ENCODE results near the gene LUC7L.
"Not testable (repeated sequence)": the region's sequence is repeated elsewhere in the genome, so short reads cannot be mapped to it uniquely, and the experiment has no call there.

LUC7L gene

DNA sequence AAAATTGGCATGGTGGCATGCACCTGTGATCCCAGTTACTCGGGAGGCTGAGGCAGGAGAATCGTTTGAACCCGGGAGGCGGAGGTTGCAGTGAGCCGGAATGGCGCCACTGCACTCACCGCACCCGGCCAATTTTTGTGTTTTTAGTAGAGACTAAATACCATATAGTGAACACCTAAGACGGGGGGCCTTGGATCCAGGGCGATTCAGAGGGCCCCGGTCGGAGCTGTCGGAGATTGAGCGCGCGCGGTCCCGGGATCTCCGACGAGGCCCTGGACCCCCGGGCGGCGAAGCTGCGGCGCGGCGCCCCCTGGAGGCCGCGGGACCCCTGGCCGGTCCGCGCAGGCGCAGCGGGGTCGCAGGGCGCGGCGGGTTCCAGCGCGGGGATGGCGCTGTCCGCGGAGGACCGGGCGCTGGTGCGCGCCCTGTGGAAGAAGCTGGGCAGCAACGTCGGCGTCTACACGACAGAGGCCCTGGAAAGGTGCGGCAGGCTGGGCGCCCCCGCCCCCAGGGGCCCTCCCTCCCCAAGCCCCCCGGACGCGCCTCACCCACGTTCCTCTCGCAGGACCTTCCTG lies 49.1 kb downstream of the LUC7L start, which contains the start of gene HBQ1:
Gene HBQ1 (plus strand): TSS at position 359 of the 575 bp plus-strand sequence. CDS start 28 bp downstream, at position 387.
- DNase-seq (ENCODE audit: low read depth): no peak

DNA sequence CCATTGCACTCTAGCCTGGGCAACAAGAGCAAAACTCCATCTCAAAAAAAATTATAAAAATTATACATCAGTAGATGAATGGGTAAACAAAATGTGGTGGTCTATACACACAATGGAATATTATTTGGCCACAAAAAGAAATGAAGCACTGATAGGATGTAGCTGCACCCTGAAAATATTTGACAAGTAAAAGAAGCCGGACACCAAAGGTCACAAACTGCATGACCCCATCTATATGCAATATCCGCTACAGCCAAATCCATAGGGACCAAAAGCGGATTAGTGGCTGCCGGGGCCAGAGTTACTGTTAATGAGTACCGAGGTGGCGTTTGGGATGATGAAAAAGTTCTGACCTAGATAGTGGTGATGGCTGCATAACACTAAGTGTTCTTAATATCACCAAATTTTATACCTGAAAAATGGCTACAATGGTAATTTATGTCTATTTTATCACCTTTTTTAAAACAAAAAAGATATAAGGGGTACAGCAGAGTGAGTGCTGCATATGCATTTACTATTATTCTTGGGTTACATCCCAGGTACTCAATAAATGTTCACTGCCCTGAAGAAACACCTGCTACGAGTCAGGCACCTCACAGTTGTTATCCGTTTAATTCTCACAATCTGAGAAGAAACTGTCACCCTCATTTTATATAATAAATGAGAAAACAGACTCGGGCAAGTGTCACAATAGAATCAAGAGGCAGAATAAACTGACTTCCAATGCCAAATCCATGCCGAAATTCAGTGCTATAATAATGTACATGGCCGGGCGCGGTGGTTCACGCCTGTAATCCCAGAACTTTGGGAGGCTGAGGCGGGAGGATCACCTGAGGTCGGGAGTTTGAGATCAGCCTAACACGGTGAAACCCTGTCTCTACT lies 49.8 kb downstream of the LUC7L start:
- no peak for DNase-seq (ENCODE audit: low read depth)

DNA sequence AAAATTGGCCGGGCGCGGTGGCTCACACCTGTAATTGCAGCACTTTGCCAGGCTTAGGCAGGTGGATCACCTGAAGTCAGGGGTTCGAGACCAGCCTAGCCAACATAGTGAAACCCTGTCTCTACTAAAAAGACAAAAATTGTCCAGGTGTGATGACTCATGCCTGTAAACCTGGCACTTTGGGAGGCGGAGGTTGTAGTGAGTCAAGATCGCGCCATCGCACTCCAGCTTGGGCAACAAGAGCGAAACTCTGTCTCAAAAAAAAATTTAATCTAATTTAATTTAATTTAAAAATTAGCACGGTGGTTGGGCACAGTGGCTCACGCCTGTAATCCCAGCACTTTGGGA lies 50.6 kb downstream of the LUC7L start:
- no peak for DNase-seq (ENCODE audit: low read depth)

DNA sequence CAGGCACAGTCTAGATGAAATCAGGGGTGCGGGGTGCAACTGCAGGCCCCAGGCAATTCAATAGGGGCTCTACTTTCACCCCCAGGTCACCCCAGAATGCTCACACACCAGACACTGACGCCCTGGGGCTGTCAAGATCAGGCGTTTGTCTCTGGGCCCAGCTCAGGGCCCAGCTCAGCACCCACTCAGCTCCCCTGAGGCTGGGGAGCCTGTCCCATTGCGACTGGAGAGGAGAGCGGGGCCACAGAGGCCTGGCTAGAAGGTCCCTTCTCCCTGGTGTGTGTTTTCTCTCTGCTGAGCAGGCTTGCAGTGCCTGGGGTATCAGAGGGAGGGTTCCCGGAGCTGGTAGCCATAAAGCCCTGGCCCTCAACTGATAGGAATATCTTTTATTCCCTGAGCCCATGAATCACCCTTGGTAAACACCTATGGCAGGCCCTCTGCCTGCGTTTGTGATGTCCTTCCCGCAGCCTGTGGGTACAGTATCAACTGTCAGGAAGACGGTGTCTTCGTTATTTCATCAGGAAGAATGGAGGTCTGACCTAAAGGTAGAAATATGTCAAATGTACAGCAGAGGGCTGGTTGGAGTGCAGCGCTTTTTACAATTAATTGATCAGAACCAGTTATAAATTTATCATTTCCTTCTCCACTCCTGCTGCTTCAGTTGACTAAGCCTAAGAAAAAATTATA lies 51.1 kb downstream of the LUC7L start:
- DNase-seq (ENCODE audit: low read depth): no peak

DNA sequence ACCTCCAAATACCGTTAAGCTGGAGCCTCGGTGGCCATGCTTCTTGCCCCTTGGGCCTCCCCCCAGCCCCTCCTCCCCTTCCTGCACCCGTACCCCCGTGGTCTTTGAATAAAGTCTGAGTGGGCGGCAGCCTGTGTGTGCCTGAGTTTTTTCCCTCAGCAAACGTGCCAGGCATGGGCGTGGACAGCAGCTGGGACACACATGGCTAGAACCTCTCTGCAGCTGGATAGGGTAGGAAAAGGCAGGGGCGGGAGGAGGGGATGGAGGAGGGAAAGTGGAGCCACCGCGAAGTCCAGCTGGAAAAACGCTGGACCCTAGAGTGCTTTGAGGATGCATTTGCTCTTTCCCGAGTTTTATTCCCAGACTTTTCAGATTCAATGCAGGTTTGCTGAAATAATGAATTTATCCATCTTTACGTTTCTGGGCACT lies 51.8 kb downstream of the LUC7L start:
- no peak for DNase-seq (ENCODE audit: low read depth)

DNA sequence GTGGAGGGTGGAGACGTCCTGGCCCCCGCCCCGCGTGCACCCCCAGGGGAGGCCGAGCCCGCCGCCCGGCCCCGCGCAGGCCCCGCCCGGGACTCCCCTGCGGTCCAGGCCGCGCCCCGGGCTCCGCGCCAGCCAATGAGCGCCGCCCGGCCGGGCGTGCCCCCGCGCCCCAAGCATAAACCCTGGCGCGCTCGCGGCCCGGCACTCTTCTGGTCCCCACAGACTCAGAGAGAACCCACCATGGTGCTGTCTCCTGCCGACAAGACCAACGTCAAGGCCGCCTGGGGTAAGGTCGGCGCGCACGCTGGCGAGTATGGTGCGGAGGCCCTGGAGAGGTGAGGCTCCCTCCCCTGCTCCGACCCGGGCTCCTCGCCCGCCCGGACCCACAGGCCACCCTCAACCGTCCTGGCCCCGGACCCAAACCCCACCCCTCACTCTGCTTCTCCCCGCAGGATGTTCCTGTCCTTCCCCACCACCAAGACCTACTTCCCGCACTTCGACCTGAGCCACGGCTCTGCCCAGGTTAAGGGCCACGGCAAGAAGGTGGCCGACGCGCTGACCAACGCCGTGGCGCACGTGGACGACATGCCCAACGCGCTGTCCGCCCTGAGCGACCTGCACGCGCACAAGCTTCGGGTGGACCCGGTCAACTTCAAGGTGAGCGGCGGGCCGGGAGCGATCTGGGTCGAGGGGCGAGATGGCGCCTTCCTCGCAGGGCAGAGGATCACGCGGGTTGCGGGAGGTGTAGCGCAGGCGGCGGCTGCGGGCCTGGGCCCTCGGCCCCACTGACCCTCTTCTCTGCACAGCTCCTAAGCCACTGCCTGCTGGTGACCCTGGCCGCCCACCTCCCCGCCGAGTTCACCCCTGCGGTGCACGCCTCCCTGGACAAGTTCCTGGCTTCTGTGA lies 52.5 kb downstream of the LUC7L start, which contains the start of gene HBA1:
Gene HBA1 (plus strand): TSS at position 204 of the 906 bp plus-strand sequence. CDS start 37 bp downstream, at position 241.
- DNase-seq (ENCODE audit: low read depth): not testable (repeated sequence)

DNA sequence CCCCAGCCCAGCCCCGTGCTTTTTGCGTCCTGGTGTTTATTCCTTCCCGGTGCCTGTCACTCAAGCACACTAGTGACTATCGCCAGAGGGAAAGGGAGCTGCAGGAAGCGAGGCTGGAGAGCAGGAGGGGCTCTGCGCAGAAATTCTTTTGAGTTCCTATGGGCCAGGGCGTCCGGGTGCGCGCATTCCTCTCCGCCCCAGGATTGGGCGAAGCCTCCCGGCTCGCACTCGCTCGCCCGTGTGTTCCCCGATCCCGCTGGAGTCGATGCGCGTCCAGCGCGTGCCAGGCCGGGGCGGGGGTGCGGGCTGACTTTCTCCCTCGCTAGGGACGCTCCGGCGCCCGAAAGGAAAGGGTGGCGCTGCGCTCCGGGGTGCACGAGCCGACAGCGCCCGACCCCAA lies 53.2 kb downstream of the LUC7L start:
- not testable (repeated sequence) for DNase-seq (ENCODE audit: low read depth)

DNA sequence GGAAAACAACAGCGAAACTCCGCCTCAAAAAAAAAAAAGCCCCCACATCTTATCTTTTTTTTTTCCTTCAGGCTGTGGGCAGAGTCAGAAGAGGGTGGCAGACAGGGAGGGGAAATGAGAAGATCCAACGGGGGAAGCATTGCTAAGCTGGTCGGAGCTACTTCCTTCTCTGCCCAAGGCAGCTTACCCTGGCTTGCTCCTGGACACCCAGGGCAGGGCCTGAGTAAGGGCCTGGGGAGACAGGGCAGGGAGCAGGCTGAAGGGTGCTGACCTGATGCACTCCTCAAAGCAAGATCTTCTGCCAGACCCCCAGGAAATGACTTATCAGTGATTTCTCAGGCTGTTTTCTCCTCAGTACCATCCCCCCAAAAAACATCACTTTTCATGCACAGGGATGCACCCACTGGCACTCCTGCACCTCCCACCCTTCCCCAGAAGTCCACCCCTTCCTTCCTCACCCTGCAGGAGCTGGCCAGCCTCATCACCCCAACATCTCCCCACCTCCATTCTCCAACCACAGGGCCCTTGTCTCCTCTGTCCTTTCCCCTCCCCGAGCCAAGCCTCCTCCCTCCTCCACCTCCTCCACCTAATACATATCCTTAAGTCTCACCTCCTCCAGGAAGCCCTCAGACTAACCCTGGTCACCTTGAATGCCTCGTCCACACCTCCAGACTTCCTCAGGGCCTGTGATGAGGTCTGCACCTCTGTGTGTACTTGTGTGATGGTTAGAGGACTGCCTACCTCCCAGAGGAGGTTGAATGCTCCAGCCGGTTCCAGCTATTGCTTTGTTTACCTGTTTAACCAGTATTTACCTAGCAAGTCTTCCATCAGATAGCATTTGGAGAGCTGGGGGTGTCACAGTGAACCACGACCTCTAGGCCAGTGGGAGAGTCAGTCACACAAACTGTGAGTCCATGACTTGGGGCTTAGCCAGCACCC lies 54.0 kb downstream of the LUC7L start:
- DNase-seq (ENCODE audit: low read depth): no peak

DNA sequence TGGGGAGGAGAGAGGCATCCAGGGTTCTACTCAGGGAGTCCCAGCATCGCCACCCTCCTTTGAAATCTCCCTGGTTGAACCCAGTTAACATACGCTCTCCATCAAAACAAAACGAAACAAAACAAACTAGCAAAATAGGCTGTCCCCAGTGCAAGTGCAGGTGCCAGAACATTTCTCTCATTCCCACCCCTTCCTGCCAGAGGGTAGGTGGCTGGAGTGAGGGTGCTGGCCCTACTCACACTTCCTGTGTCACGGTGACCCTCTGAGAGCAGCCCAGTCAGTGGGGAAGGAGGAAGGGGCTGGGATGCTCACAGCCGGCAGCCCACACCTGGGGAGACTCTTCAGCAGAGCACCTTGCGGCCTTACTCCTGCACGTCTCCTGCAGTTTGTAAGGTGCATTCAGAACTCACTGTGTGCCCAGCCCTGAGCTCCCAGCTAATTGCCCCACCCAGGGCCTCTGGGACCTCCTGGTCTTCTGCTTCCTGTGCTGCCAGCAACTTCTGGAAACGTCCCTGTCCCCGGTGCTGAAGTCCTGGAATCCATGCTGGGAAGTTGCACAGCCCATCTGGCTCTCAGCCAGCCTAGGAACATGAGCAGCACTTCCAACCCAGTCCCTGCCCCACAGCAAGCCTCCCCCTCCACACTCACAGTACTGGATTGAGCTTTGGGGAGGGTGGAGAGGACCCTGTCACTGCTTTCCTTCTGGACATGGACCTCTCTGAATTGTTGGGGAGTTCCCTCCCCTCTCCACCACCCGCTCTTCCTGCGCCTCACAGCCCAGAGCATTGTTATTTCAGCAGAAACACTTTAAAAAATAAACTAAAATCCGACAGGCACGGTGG lies 55.1 kb downstream of the LUC7L start:
- DNase-seq (ENCODE audit: low read depth): not testable (repeated sequence)

DNA sequence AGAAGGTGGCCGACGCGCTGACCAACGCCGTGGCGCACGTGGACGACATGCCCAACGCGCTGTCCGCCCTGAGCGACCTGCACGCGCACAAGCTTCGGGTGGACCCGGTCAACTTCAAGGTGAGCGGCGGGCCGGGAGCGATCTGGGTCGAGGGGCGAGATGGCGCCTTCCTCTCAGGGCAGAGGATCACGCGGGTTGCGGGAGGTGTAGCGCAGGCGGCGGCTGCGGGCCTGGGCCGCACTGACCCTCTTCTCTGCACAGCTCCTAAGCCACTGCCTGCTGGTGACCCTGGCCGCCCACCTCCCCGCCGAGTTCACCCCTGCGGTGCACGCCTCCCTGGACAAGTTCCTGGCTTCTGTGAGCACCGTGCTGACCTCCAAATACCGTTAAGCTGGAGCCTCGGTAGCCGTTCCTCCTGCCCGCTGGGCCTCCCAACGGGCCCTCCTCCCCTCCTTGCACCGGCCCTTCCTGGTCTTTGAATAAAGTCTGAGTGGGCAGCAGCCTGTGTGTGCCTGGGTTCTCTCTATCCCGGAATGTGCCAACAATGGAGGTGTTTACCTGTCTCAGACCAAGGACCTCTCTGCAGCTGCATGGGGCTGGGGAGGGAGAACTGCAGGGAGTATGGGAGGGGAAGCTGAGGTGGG lies 55.9 kb downstream of the LUC7L start:
- not testable (repeated sequence) for DNase-seq (ENCODE audit: low read depth)

DNA sequence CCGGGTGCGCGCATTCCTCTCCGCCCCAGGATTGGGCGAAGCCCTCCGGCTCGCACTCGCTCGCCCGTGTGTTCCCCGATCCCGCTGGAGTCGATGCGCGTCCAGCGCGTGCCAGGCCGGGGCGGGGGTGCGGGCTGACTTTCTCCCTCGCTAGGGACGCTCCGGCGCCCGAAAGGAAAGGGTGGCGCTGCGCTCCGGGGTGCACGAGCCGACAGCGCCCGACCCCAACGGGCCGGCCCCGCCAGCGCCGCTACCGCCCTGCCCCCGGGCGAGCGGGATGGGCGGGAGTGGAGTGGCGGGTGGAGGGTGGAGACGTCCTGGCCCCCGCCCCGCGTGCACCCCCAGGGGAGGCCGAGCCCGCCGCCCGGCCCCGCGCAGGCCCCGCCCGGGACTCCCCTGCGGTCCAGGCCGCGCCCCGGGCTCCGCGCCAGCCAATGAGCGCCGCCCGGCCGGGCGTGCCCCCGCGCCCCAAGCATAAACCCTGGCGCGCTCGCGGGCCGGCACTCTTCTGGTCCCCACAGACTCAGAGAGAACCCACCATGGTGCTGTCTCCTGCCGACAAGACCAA lies 56.8 kb downstream of the LUC7L start, which contains the start of gene HBA2:
Gene HBA2 (plus strand): TSS at position 503 of the 568 bp plus-strand sequence. CDS start 37 bp downstream, at position 540.
- DNase-seq (ENCODE audit: low read depth): not testable (repeated sequence)

DNA sequence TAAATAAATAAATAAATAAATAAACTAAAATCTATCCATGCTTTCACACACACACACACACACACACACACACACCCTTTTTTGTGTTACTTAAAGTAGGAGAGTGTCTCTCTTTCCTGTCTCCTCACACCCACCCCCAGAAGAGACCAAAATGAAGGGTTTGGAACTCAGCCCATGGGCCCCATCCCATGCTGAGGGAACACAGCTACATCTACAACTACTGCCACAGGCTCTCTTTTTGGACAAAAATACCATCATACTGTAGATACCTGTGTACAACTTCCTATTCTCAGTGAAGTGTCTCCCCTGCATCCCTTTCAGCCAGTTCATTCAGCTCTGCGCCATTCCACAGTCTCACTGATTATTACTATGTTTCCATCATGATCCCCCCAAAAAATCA lies 58.5 kb downstream of the LUC7L start:
- no peak for DNase-seq (ENCODE audit: low read depth)

DNA sequence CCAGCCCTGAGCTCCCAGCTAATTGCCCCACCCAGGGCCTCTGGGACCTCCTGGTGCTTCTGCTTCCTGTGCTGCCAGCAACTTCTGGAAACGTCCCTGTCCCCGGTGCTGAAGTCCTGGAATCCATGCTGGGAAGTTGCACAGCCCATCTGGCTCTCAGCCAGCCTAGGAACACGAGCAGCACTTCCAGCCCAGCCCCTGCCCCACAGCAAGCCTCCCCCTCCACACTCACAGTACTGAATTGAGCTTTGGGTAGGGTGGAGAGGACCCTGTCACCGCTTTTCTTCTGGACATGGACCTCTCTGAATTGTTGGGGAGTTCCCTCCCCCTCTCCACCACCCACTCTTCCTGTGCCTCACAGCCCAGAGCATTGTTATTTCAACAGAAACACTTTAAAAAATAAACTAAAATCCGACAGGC lies 59.2 kb downstream of the LUC7L start:
- DNase-seq (ENCODE audit: low read depth): not testable (repeated sequence)

DNA sequence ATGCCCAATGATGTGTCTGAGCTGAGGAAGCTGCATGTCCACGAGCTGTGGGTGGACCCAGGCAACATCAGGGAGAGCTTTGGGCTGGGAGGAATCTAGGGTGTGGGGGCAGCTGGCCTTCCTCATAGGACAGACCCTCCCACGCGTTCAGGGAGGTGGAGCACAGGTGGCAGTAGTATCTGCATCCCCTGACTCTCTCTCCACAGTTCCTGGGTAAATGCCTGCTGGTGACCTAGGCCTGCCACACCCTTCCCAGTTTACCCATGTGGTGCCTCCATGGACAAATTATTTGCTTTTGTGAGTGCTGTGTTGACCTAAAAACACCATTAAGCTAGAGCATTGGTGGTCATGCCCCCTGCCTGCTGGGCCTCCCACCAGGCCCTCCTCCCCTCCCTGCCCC lies 60.2 kb downstream of the LUC7L start:
- DNase-seq (ENCODE audit: low read depth): no peak

DNA sequence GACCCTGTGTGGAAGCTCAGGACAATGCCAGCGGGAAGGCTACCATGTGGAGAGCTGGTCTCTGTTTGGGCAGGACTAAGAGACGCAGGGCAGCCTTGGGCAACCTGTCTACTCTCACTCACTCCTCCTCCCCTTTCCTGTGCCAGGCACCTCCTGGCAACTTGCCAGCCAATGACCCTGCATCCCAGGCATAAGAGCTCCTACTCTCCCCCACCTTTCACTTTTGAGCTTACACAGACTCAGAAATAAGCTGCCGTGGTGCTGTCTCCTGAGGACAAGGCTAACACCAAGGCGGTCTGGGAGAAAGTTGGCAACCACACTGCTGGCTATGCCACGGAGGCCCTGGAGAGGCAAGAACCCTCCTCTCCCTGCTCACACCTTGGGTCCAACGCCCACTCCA lies 60.8 kb downstream of the LUC7L start:
- no peak for DNase-seq (ENCODE audit: low read depth)

DNA sequence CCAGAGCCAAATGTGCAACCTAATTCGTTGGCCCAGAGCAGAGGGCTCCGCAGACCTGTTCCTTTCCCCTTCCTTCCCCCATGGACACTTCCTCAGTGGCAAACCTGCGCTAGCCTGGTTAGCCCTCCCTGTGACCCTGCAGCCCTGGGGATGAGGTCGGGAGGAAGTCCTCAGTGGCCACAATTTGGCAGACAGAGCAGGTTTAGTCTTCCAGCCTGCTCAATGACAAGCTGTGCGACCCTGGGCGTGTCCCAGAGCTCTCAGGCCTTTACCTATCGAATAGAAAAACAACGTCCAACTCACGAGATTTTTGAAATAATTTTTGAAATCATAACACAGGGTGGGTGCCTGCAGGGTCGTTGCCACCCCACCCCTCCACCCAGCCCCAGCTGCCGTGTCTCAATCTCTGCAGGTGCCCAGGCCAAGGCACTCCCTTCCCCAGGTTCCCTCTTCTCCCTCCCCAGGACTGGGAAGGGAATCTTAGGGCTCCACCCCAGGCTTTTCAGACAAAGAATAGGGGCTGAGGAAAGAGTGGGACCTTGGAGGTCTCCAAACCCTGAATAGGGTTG lies 62.0 kb downstream of the LUC7L start:
- DNase-seq (ENCODE audit: low read depth): no peak

DNA sequence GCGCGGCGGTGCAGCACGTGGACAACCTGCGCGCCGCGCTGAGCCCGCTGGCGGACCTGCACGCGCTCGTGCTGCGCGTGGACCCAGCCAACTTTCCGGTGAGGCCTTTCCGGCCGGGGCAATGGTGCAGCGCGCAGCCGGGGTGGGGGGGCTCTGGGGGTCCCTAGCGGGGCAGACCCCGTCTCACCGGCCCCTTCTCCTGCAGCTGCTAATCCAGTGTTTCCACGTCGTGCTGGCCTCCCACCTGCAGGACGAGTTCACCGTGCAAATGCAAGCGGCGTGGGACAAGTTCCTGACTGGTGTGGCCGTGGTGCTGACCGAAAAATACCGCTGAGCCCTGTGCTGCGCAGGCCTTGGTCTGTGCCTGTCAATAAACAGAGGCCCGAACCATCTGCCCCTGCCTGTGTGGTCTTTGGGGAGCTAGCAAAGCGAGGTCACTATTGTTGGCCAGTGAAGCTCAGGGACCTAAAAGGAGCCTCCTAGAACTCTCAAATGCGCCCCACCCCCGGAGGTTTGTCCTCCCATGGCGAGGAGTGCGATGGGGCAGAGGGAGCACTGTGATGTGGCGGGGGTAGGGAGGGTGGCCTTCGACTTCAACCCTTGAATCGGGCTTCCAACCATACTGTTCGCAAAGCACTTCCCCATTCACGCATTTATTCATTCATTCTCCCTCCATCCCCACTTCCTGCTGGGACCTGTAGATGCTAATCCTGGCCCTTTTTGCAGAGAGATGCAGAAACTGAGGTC lies 62.7 kb downstream of the LUC7L start:
- DNase-seq (ENCODE audit: low read depth): no peak
